ENCODE measurements around the gene NSRP1. TPM values are rescaled to one million over a fixed set of nuclear protein-coding genes. Genes with fewer than 3 reads are reported as not detected.

The NSRP1 gene
- polyA plus RNA-seq, 1 donor (not counting 4 experiments of a cell fraction or from before 2014, with no cell fraction given): 12.7 TPM

DNA sequence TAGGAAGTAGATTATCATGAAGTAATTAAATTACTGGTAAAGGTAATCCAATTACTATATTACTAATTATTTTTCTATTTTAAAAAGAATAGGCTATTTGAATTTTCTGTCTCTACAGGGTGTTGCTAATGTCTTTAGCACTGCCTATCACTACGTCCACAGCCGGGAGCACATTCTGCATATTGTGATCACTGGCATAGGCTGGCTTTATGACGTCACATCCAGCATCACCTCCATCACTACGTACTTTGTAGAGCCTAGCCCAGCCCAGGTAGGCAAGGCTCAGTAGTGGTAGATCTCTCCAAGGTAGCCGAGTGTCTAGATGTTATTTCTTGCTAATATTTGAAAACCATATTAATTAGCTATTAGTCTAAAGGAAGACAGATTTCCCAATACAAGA lies 33.8 kb upstream of the NSRP1 start:
- Histone ChIP-seq H3K27me3 (ENCODE audit: control insufficient read depth, extremely low read depth, insufficient read depth, low read length) (peaks cover 24% of the 10 kb centered on the region), H4K20me1 (ENCODE audit: control insufficient read depth, extremely low read depth, insufficient read depth, low read length) (no peaks in the 10 kb centered on the region), H3K79me2 (ENCODE audit: control insufficient read depth, insufficient read depth, low read length) (no peaks in the 10 kb centered on the region), H2AFZ (ENCODE audit: control insufficient read depth, low read length) (no peak overlapping the region), H3K4me3 (ENCODE audit: control insufficient read depth in 2 of 3, extremely low read depth in 1 of 3, insufficient read depth in 2 of 3, low read depth in 1 of 3, low read length in 3 of 3) (no peak overlapping the region), H3K9me1 (ENCODE audit: control insufficient read depth, extremely low read depth, insufficient read depth, low read length) (no peaks in the 10 kb centered on the region), H3K9me3 (ENCODE audit: control insufficient read depth, low read depth, low read length) (no peaks in the 10 kb centered on the region), H3K4me1 (ENCODE audit: control insufficient read depth, extremely low read depth, insufficient read depth, low read length) (no peaks in the 10 kb centered on the region), H3K27ac (ENCODE audit: control insufficient read depth, insufficient read depth, low read length) (no peak overlapping the region), H3K4me2 (ENCODE audit: control insufficient read depth, extremely low read depth, insufficient read depth, low read depth, low read length) (no peak overlapping the region), H3K9ac (ENCODE audit: control insufficient read depth, extremely low read depth, insufficient read depth, low read length) (no peak overlapping the region), H3K36me3 (ENCODE audit: control insufficient read depth in 2 of 2, extremely low read depth in 1 of 2, insufficient read depth in 2 of 2, low read length in 2 of 2) (no peaks in the 10 kb centered on the region)
- FAIRE-seq (no peak), DNase-seq (ENCODE audit: low read depth, low spot score) (no peak)
- dilution Hi-C loops (cut with MboI; ENCODE audit: extremely low pct_ligation_motif_present, low sequenced_read_pairs): no loop called here
- TF ChIP-seq CTCF (optimal IDR thresholded peaks at IDR 0.05 in 1 of 3, IDR thresholded peaks at IDR 0.05 in 1 of 3, conservative IDR thresholded peaks at IDR 0.05 in 1 of 3; ENCODE audit: extremely low read depth in 1 of 3, insufficient read depth in 2 of 3, low read length in 3 of 3) (no peak), EZH2 (IDR thresholded peaks at IDR 0.05; ENCODE audit: low read length) (no peak)

- Histone ChIP-seq H3K27ac (ENCODE audit: control insufficient read depth, insufficient read depth, low read length) (no peak overlapping the region), H3K9me3 (ENCODE audit: control insufficient read depth, low read depth, low read length) (no peaks in the 10 kb centered on the region), H3K4me1 (ENCODE audit: control insufficient read depth, extremely low read depth, insufficient read depth, low read length) (no peaks in the 10 kb centered on the region), H3K36me3 (ENCODE audit: control insufficient read depth in 2 of 2, extremely low read depth in 1 of 2, insufficient read depth in 2 of 2, low read length in 2 of 2) (no peaks in the 10 kb centered on the region), H3K9me1 (ENCODE audit: control insufficient read depth, extremely low read depth, insufficient read depth, low read length) (no peaks in the 10 kb centered on the region), H3K4me3 (ENCODE audit: control insufficient read depth in 2 of 3, extremely low read depth in 1 of 3, insufficient read depth in 2 of 3, low read depth in 1 of 3, low read length in 3 of 3) (no peak overlapping the region), H4K20me1 (ENCODE audit: control insufficient read depth, extremely low read depth, insufficient read depth, low read length) (no peaks in the 10 kb centered on the region), H3K9ac (ENCODE audit: control insufficient read depth, extremely low read depth, insufficient read depth, low read length) (no peak overlapping the region), H2AFZ (ENCODE audit: control insufficient read depth, low read length) (no peak overlapping the region), H3K4me2 (ENCODE audit: control insufficient read depth, extremely low read depth, insufficient read depth, low read depth, low read length) (no peak overlapping the region), H3K27me3 (ENCODE audit: control insufficient read depth, extremely low read depth, insufficient read depth, low read length) (peaks cover 10% of the 10 kb centered on the region), H3K79me2 (ENCODE audit: control insufficient read depth, insufficient read depth, low read length) (no peaks in the 10 kb centered on the region)
- no peak for DNase-seq (ENCODE audit: low read depth, low spot score)
- FAIRE-seq: no peak
- dilution Hi-C loops (cut with MboI; ENCODE audit: extremely low pct_ligation_motif_present, low sequenced_read_pairs): no loop called here
- TF ChIP-seq CTCF (optimal IDR thresholded peaks at IDR 0.05 in 1 of 3, IDR thresholded peaks at IDR 0.05 in 1 of 3, conservative IDR thresholded peaks at IDR 0.05 in 1 of 3; ENCODE audit: extremely low read depth in 1 of 3, insufficient read depth in 2 of 3, low read length in 3 of 3): no peak
- TF ChIP-seq EZH2 (IDR thresholded peaks at IDR 0.05; ENCODE audit: low read length): no peak
These were observed 31.8 kb upstream of the NSRP1 start for GRCh38 chr17:30084788-30085187.

Measured in keratinocyte (primary cell).